GM12891 (cell line): ENCODE data around the gene SLC7A1.

Source experiments
- DNase-seq: peaks from one replicate; pipeline ENCODE4 v3.0.0; 2011; ENCODE audit warnings: low spot score; ENCODE audit not compliant: insufficient read length
- FAIRE-seq: peaks from 2 replicates; lab custom pipeline; 2011; peaks lifted over from hg19 to GRCh38; lab: Jason Lieb, UNC
- PAX5 ChIP-seq: IDR thresholded peaks from 2 replicates; pipeline ENCODE4 v1.6.1; 2011; ENCODE audit warnings: low read length, moderate library complexity, mild to moderate bottlenecking; ENCODE audit not compliant: insufficient read depth, severe bottlenecking
- POLR2A ChIP-seq: IDR thresholded peaks from 2 replicates; pipeline ENCODE4 v1.6.1; 2011; ENCODE audit warnings: low read depth, low read length, control low read depth
- POLR2AphosphoS5 ChIP-seq: IDR thresholded peaks from 2 replicates; pipeline ENCODE4 v1.6.1; 2011; ENCODE audit warnings: low read depth, low read length, control low read depth
- POU2F2 ChIP-seq: IDR thresholded peaks from 2 replicates; pipeline ENCODE4 v1.6.1; 2011; ENCODE audit warnings: low read depth, mild to moderate bottlenecking, control low read depth, low read length, moderate library complexity
- SPI1 ChIP-seq: IDR thresholded peaks from 2 replicates; pipeline ENCODE4 v1.6.1; 2011; ENCODE audit warnings: low read depth, low read length, control low read depth
- TAF1 ChIP-seq: IDR thresholded peaks from 2 replicates; pipeline ENCODE4 v1.6.1; 2011; ENCODE audit warnings: low read depth, low read length, control low read depth

SLC7A1 gene

GRCh38 chr13:29471551-29471950 lies 123.9 kb downstream of the SLC7A1 start:
- no peak for FAIRE-seq
- TF ChIP-seq PAX5 (no peak), POU2F2 (no peak), POLR2AphosphoS5 (no peak), POLR2A (no peak), SPI1 (no peak), TAF1 (no peak)

DNA sequence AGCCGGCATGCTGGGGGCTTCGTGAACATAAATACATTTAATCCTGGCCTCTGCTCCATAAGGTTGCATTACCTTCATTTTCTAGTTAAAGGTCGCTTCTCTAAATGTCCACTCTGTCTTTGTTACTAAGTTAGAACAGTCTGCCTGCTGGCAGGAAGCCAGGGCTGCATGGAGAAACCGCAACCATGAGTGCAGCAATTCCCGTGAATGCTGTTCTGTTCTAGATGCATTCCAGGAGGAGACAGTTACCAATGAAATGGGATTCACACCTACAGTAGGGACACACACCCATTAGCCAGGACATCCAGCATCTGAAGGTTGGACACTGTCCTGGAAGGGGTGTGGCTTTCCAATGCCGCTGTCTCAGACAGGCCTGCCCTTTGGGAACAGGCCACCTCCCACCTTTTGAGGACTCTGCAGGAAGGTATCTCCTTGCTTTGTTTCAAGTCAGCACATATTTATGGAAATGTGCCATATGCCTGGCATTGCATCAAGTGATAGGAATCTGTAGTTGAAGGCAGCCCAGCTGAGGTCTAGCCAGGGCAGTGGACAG lies 129.7 kb downstream of the SLC7A1 start:
- TF ChIP-seq SPI1: no peak
- TF ChIP-seq PAX5: no peak
- TF ChIP-seq POLR2A: no peak
- TF ChIP-seq TAF1: no peak
- no peak for TF ChIP-seq POLR2AphosphoS5
- no peak for TF ChIP-seq POU2F2
- DNase-seq (no peak), FAIRE-seq (no peak)

More at GRCh38 chr13:29471551-29471950, 123.9 kb downstream of the SLC7A1 start:
- no peak for DNase-seq

- FAIRE-seq (no peak), DNase-seq (no peak)
- TF ChIP-seq POU2F2 (no peak), POLR2A (no peak), POLR2AphosphoS5 (no peak), SPI1 (no peak), TAF1 (no peak), PAX5 (no peak)
These were observed 131.3 kb downstream of the SLC7A1 start for GRCh38 chr13:29464105-29464679.

- FAIRE-seq: no peak
- DNase-seq: no peak
- TF ChIP-seq SPI1 (no peak), POU2F2 (no peak), POLR2AphosphoS5 (no peak), PAX5 (no peak), TAF1 (no peak), POLR2A (no peak)
These were observed 135.6 kb downstream of the SLC7A1 start for GRCh38 chr13:29459813-29460355.
